Measurements from ENCODE around the gene CCDC88C. TPM values are rescaled to one million over a fixed set of nuclear protein-coding genes. Genes with fewer than 3 reads are reported as not detected.

Gene CCDC88C
- total and polyA plus RNA-seq, 7 donors = 0.95 to 45.7 (median 3.9) TPM

DNA sequence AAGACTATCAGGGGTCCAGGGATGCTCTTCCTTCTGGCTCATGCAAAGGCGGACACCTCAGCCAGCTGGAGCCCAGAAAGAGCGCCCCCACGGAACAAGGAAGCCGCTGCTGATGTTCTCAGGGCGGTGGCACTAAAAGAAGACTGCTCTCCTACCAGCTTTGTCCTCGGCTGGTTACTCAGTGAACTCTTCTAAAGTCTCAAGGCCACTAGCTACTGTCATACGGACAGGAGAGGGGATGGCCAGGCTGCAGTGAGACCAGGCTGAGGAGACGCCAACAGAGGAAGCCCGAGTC lies 59.6 kb downstream of the CCDC88C start:
- Histone ChIP-seq H3K4me3 (no peak overlapping the region), H3K27me3 (no peaks in the 10 kb centered on the region), H3K27ac (no peak overlapping the region), H3K4me1 (peaks cover 0 to 4% (median under 1%) of the 10 kb centered on the region in 4 donors), H3K9me3 (no peaks in the 10 kb centered on the region), H3K36me3 (no peaks in the 10 kb centered on the region)
- DNase-seq = no peak
- TF ChIP-seq POLR2AphosphoS5 (IDR thresholded peaks at IDR 0.05) = no peak
- TF ChIP-seq POLR2A (IDR thresholded peaks at IDR 0.05) = no peak
- TF ChIP-seq EP300 (IDR thresholded peaks at IDR 0.05) = no peak
- TF ChIP-seq, protein P1, sequence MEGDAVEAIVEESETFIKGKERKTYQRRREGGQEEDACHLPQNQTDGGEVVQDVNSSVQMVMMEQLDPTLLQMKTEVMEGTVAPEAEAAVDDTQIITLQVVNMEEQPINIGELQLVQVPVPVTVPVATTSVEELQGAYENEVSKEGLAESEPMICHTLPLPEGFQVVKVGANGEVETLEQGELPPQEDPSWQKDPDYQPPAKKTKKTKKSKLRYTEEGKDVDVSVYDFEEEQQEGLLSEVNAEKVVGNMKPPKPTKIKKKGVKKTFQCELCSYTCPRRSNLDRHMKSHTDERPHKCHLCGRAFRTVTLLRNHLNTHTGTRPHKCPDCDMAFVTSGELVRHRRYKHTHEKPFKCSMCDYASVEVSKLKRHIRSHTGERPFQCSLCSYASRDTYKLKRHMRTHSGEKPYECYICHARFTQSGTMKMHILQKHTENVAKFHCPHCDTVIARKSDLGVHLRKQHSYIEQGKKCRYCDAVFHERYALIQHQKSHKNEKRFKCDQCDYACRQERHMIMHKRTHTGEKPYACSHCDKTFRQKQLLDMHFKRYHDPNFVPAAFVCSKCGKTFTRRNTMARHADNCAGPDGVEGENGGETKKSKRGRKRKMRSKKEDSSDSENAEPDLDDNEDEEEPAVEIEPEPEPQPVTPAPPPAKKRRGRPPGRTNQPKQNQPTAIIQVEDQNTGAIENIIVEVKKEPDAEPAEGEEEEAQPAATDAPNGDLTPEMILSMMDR (IDR thresholded peaks at IDR 0.05) = no peak
- 53 to 81% methylated on average over 9 of the region's 9 CpGs for WGBS, 2 donors
- intact Hi-C loops (cut with DNase I) = no loop called here

DNA sequence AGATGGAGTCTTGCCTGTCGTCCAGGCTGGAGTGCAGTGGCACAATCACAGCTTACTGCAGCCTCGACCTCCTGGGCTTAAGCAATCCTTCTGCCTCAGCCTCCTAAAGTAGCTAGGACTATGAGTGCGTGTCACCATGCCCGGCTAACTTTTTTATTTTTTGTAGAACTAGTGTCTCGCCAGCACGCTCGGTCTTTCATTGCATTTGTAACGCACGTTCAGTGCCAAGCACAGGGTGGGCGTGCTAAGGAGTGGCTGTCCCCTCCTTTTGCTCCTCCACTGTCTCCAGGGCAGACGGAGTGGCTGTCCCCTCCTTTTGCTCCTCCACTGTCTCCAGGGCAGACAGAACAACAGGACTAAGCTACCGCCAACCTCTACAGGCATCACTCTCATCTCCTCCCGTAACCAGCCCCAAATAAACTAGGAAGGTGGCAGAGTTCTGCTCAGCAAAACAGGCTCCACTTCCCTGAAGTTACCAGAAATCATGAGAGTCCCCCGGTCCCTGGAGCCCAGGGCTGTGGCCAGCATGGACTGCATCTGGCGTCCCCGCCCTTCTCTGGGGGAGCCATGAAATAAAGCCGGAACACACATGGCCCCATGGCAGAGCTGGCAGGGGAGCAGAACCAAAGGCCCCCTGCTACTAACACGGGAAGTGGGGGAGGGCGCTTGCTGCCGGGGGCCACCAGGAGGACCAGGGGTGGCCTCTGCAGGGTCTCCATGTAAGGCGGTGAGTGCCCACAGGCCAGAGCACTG lies 60.2 kb downstream of the CCDC88C start:
- no peak for TF ChIP-seq EP300 (IDR thresholded peaks at IDR 0.05)
- Histone ChIP-seq H3K27me3 (no peaks in the 10 kb centered on the region), H3K4me1 (peaks cover 0 to 10% (median 6%) of the 10 kb centered on the region in 4 donors), H3K36me3 (no peaks in the 10 kb centered on the region), H3K27ac (no peak overlapping the region), H3K9me3 (no peaks in the 10 kb centered on the region), H3K4me3 (no peak overlapping the region)
- WGBS, 2 donors = 89 to 95% methylated on average over 21 of the region's 21 CpGs
- intact Hi-C loops (cut with DNase I) = no loop called here
- no peak for DNase-seq

DNA sequence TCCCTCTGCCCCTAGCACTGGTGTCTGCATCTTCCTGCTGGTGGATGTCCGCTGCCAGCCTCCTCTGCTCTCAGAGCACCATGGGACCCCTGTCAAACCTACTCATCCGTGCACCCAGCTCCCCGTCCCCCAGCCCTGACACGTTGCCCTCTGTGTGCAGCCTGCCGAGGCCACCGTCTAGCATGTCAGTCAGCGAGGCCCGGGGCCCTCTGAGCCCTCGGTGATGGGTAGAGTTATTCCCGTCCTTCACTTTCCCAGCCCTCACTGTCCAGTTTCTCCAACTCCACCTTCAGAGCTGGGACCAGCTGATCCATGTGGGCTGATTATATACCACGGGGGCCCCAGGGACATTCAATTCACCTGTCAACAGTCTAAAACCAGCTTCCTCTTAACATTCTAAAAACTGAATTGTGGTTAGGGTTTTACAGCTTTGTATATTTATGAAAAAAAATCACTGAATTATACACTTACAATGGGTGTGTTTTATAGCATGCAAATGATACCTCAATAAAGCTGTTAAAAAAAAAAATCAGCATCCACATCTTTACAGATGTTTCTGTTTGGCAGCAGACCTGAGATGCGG lies 61.3 kb downstream of the CCDC88C start:
- Histone ChIP-seq H3K4me3 (no peak overlapping the region), H3K36me3 (no peaks in the 10 kb centered on the region), H3K27me3 (no peaks in the 10 kb centered on the region), H3K4me1 (peaks cover 0 to 21% (median 17%) of the 10 kb centered on the region in 4 donors), H3K27ac (no peak overlapping the region), H3K9me3 (no peaks in the 10 kb centered on the region)
- TF ChIP-seq, protein P1 (IDR thresholded peaks at IDR 0.05) = no peak
- TF ChIP-seq POLR2AphosphoS5 (IDR thresholded peaks at IDR 0.05) (no peak), POLR2A (IDR thresholded peaks at IDR 0.05) (no peak), EP300 (IDR thresholded peaks at IDR 0.05) (no peak)
- intact Hi-C loops (cut with DNase I) = no loop called here
- no peak for DNase-seq
- WGBS, 2 donors = 20 to 37% methylated on average over 12 of the region's 12 CpGs

DNA sequence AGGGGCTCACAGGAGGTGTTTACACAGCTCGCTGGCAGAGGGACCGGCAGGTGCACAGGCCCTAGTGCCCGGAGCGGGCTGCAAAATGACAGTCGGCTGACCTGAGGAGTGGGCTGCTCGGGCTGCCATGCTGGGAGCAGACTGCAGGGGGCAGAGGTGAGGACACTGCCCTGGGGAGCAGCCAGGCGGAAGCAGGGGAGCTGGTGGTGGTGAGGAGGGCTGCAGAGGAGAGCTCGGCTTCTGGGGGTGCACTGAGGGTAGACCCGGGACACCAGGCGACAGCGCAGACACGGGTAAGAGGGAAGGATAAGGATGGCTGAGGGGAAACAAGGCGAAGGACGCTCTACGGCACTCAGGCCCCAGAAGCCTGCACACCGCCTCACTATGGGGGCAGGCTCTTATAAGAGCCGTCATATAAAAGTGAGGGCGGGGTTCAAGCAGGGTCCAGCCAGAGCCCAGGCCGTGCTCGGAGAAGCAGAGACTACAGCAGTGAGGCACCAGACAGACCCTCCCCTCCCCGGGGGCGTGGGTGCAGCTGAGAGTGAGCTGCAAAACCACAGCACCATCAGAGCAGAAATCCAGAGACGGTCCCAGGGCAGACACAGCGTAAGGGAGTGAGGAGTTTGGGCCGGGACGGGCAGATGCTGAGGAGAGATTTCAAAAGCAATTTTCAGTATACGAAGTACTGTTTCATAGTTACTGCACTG lies 62.5 kb downstream of the CCDC88C start:
- Histone ChIP-seq H3K9me3 (no peaks in the 10 kb centered on the region), H3K36me3 (no peaks in the 10 kb centered on the region), H3K4me3 (no peak overlapping the region), H3K27ac (no peak overlapping the region), H3K27me3 (no peaks in the 10 kb centered on the region), H3K4me1 (peaks cover 0 to 26% (median 19%) of the 10 kb centered on the region in 4 donors)
- TF ChIP-seq EP300 (IDR thresholded peaks at IDR 0.05) (no peak), POLR2A (IDR thresholded peaks at IDR 0.05) (no peak), POLR2AphosphoS5 (IDR thresholded peaks at IDR 0.05) (no peak)
- TF ChIP-seq, protein P1 (IDR thresholded peaks at IDR 0.05) = no peak
- intact Hi-C loops (cut with DNase I) = no loop called here
- WGBS, 2 donors = 24 to 51% methylated on average over 27 of the region's 27 CpGs
- no peak for DNase-seq

DNA sequence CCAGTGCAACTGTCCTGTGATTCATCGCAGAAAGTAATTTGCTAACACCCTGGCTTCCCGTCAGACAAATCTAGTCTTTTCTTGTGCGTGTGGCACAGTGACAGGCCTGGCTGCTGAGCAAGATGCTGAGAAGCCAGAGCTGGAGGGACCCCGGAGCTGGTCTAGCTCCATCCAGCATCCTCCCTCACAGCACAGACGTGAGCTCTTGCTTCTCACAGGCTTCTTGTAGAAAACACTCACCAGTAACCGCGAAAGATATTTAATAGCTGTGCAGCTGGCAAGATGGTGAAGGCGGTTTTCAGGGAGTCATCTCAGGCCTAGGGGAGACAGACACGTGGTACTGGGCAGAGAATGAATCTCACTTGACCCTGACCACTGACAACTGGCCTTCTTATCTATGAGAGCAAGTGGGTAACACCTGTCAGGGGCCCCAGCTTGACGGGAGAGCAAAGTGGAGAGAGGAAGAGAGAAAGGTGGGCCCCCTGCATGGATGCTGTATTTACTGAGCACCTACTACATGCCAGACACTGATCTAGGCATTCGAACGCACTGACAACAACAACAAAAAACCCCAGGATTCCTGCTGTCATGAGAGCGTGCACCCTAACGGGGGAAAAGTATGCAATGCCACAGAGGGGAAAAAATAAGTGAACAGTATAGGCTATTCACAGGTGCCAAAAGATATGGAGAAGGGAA lies 63.3 kb downstream of the CCDC88C start:
- Histone ChIP-seq H3K9me3 (no peaks in the 10 kb centered on the region), H3K4me3 (no peak overlapping the region), H3K4me1 (peaks cover 0 to 26% (median 19%) of the 10 kb centered on the region in 4 donors), H3K27me3 (no peaks in the 10 kb centered on the region), H3K36me3 (no peaks in the 10 kb centered on the region), H3K27ac (no peak overlapping the region)
- intact Hi-C loops (cut with DNase I) = no loop called here
- TF ChIP-seq EP300 (IDR thresholded peaks at IDR 0.05) (no peak), POLR2A (IDR thresholded peaks at IDR 0.05) (no peak), POLR2AphosphoS5 (IDR thresholded peaks at IDR 0.05) (no peak)
- TF ChIP-seq, protein P1 (IDR thresholded peaks at IDR 0.05) = no peak
- 69 to 80% methylated on average over 14 of the region's 14 CpGs for WGBS, 2 donors
- DNase-seq = no peak
